Glutamatergic neuron (in vitro differentiated cells): Measurements from ENCODE around the gene SMARCE1. TPM values are rescaled to one million over a fixed set of nuclear protein-coding genes. Genes with fewer than 3 reads are reported as not detected.
"Not testable (repeated sequence)": the region's sequence is repeated elsewhere in the genome, so short reads cannot be mapped to it uniquely, and the experiment has no call there.

Source experiments
- DNase-seq: peaks from one replicate; pipeline ENCODE4 v3.0.0; 2022
- H3K27ac Mint-ChIP-seq: one replicate; pipeline ENCODE4 v1.8.0; 2020; ENCODE audit warnings: mild to moderate bottlenecking, mixed read lengths, inconsistent platforms; ENCODE audit not compliant: unreplicated experiment
- H3K27me3 Mint-ChIP-seq: one replicate; pipeline ENCODE4 v1.8.0; 2020; ENCODE audit warnings: mild to moderate bottlenecking, moderate library complexity, mixed read lengths, inconsistent platforms; ENCODE audit not compliant: unreplicated experiment
- H3K36me3 Mint-ChIP-seq: one replicate; pipeline ENCODE4 v1.8.0; 2020; ENCODE audit warnings: mild to moderate bottlenecking, mixed read lengths, inconsistent platforms; ENCODE audit not compliant: unreplicated experiment
- H3K4me1 Mint-ChIP-seq: one replicate; pipeline ENCODE4 v1.8.0; 2020; ENCODE audit warnings: mild to moderate bottlenecking, low read depth, mixed read lengths, inconsistent platforms; ENCODE audit not compliant: unreplicated experiment
- H3K4me3 Mint-ChIP-seq: one replicate; pipeline ENCODE4 v1.8.0; 2020; ENCODE audit warnings: mild to moderate bottlenecking, mixed read lengths, inconsistent platforms; ENCODE audit not compliant: unreplicated experiment
- H3K9me3 Mint-ChIP-seq: one replicate; pipeline ENCODE4 v1.8.0; 2020; ENCODE audit warnings: mild to moderate bottlenecking, moderate library complexity, mixed read lengths, inconsistent platforms; ENCODE audit not compliant: unreplicated experiment
- CTCF ChIP-seq: fragments of 200-600 bp; sonication (generic); IDR thresholded peaks from one replicate; pipeline ENCODE4 v1.5.0; 2021; ENCODE audit not compliant: partially characterized antibody, unreplicated experiment
- total RNA-seq: library from RNA; stranded (reverse); fragmentation: NEBNext Ultra II Directional; extraction: Animal tissue kit (Norgen Biotek cat#: 25700); gene quantifications from one replicate; pipeline ENCODE4 v1.2.1, GENCODE V29; 2021; ENCODE audit not compliant: unreplicated experiment

The SMARCE1 gene
- total RNA-seq, 1 donor from 2014 or later, result 207 TPM

GRCh38 chr17:40597156-40597555, 50.5 kb downstream of the SMARCE1 start:
- Mint-ChIP-seq H3K27me3 (peaks cover 7% of the 10 kb centered on the region), H3K36me3 (no peaks in the 10 kb centered on the region), H3K9me3 (no peaks in the 10 kb centered on the region), H3K27ac (no peak overlapping the region), H3K4me1 (peaks cover 2% of the 10 kb centered on the region), H3K4me3 (no peak overlapping the region)
- DNase-seq, result no peak
- TF ChIP-seq CTCF, result no peak

- Mint-ChIP-seq H3K4me1 (peaks cover 2% of the 10 kb centered on the region), H3K27ac (no peak overlapping the region)
These were observed 51.2 kb downstream of the SMARCE1 start for GRCh38 chr17:40596261-40596919.

GRCh38 chr17:40590742-40591141, 56.9 kb downstream of the SMARCE1 start:
- no peak for TF ChIP-seq CTCF
- H3K27me3 Mint-ChIP-seq, result peaks cover 2% of the 10 kb centered on the region
- no peak overlapping the region for H3K4me3 Mint-ChIP-seq
- no peaks in the 10 kb centered on the region for H3K36me3 Mint-ChIP-seq
- DNase-seq, result no peak
- H3K27ac Mint-ChIP-seq, result no peak overlapping the region
- peaks cover 2% of the 10 kb centered on the region for H3K9me3 Mint-ChIP-seq
- no peaks in the 10 kb centered on the region for H3K4me1 Mint-ChIP-seq

More at GRCh38 chr17:40596261-40596919, 51.2 kb downstream of the SMARCE1 start:
- DNase-seq, result no peak
- Mint-ChIP-seq H3K4me3 (no peak overlapping the region), H3K27me3 (peaks cover 7% of the 10 kb centered on the region), H3K36me3 (no peaks in the 10 kb centered on the region), H3K9me3 (no peaks in the 10 kb centered on the region)
- TF ChIP-seq CTCF, result no peak

GRCh38 chr17:40588552-40588951, 59.1 kb downstream of the SMARCE1 start:
- no peak for DNase-seq
- no peak overlapping the region for H3K4me3 Mint-ChIP-seq

GRCh38 chr17:40586264-40586663, 61.4 kb downstream of the SMARCE1 start:
- not testable (repeated sequence) for H3K4me1 Mint-ChIP-seq, DNase-seq, H3K27me3 Mint-ChIP-seq, H3K9me3 Mint-ChIP-seq, H3K36me3 Mint-ChIP-seq, H3K27ac Mint-ChIP-seq, H3K4me3 Mint-ChIP-seq

More at GRCh38 chr17:40588552-40588951, 59.1 kb downstream of the SMARCE1 start:
- peaks cover 9% of the 10 kb centered on the region for H3K9me3 Mint-ChIP-seq
- no peak overlapping the region for H3K27ac Mint-ChIP-seq
- H3K36me3 Mint-ChIP-seq, result no peaks in the 10 kb centered on the region
- no peak for TF ChIP-seq CTCF
- no peaks in the 10 kb centered on the region for H3K4me1 Mint-ChIP-seq
- H3K27me3 Mint-ChIP-seq, result peaks cover 2% of the 10 kb centered on the region

GRCh38 chr17:40584950-40585349, 62.7 kb downstream of the SMARCE1 start:
- DNase-seq, H3K9me3 Mint-ChIP-seq: not testable (repeated sequence)

More at GRCh38 chr17:40584950-40585349, 62.7 kb downstream of the SMARCE1 start:
- not testable (repeated sequence) for H3K27me3 Mint-ChIP-seq, H3K36me3 Mint-ChIP-seq, H3K4me1 Mint-ChIP-seq, H3K27ac Mint-ChIP-seq, H3K4me3 Mint-ChIP-seq
